Breast epithelium (tissue), 3 donors: ENCODE data around the gene LHPP.

Experiments used
- CTCF ChIP-seq, 3 donors: fragments of 450-650 bp; IDR thresholded peaks; one replicate each; pipeline ENCODE4 v1.5.1; 2016 to 2017; ENCODE audit warnings: antibody characterized with exemption in 3 of 3, mild to moderate bottlenecking in 3 of 3, moderate library complexity in 3 of 3
- POLR2A ChIP-seq: fragments of 450-650 bp; IDR thresholded peaks from one replicate; pipeline ENCODE4 v1.6.1; 2016; ENCODE audit warnings: antibody characterized with exemption, mild to moderate bottlenecking, moderate library complexity

- TF ChIP-seq POLR2A: no peak
- TF ChIP-seq CTCF (IDR thresholded peaks at IDR 0.05): no peak
These were observed 168.9 kb downstream of the LHPP start for GRCh38 chr10:124630551-124630950.
